ENCODE results near the gene PTCH2.
"Not testable (repeated sequence)": the region's sequence is repeated elsewhere in the genome, so short reads cannot be mapped to it uniquely, and the experiment has no call there.

PTCH2 gene

DNA sequence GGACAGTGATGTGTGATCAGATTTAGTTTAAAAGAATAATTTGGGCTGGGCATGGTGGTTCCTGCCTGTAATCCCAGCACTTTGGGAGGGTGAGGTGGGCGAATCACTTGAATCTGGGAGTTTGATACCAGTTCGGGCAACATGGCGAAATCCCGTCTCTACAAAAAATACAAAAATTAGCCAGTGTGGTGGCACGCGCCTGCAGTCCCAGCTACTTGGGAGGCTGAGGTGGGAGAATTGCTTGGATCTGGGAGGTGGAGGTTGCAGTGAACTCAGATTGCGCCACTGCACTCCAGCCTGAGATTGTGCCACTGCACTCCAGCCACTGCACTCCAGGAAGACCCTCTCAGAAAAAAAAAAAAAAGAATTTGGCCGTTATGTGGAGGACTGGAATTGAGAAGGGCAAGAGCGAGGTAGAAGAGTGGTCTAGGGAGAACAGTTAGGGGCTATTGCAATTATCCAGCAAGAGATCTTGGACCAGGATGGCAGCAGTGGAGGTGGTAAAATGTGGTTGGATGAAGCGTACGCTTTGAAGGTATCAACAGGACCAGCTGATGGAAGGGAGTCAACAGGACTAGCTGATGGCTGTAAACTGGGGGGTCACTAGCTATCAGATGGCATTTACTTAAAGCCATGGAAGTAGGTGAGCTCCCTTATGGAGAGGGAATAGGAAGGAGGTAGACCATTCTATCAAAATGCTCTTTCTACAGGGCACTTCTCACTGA lies 25.1 kb downstream of the PTCH2 start:
- DNase-seq: no peak

- no peak for DNase-seq
Measured at GRCh38 chr1:44817307-44817706, 25.7 kb downstream of the PTCH2 start.

- not testable (repeated sequence) for DNase-seq
Measured at GRCh38 chr1:44815926-44816325, 27.1 kb downstream of the PTCH2 start.

DNA sequence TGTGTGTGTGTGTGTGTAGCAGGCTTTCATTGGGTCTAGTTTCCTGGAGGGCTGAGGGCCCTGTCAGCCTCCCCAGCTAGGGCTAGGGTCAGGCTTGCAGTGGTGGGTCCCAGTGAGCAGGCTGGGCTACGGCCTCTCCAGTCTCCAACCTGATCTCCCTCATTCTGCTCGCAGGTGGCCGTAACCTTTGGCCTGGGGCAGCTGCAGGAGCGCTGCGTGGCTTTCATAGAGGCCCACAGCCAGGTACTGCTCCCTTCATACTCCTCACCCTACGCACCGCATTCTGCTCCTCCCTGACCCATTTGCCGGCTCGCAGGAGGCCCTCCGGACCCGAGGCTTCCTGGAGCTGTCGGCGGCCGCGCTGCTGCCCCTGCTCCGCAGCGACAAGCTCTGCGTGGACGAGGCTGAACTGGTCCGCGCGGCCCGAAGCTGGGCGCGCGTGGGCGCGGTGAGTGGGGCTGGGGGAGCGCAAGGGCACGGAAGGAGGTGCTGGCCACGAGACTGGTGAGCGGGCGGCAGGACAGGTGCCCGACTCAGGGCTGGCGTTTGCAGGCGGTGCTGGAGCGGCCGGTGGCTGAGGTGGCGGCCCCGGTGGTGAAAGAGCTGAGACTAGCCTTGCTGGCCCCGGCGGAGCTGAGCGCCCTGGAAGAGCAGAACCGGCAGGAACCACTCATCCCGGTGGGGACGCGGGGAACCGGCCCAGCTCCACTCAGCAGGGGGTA lies 30.1 kb downstream of the PTCH2 start:
- no peak for DNase-seq

- DNase-seq: no peak
Measured at GRCh38 chr1:44811234-44811633, 31.8 kb downstream of the PTCH2 start.

DNA sequence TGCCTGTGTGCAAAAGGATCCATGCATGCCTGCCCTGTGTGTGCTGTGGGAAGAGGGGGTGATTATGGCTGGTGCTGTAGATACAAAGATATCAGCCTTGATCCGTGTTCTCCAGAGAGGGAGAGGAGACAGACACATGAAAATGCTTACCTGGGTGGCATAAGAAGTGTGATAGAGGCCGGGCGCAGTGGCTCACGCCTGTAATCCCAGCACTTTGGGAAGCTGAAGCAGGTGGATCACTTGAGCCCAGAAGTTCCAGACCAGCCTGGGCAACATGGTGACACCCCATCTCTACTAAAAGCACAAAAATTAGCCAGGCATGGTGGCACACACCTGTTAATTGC lies 32.3 kb downstream of the PTCH2 start:
- not testable (repeated sequence) for DNase-seq

DNA sequence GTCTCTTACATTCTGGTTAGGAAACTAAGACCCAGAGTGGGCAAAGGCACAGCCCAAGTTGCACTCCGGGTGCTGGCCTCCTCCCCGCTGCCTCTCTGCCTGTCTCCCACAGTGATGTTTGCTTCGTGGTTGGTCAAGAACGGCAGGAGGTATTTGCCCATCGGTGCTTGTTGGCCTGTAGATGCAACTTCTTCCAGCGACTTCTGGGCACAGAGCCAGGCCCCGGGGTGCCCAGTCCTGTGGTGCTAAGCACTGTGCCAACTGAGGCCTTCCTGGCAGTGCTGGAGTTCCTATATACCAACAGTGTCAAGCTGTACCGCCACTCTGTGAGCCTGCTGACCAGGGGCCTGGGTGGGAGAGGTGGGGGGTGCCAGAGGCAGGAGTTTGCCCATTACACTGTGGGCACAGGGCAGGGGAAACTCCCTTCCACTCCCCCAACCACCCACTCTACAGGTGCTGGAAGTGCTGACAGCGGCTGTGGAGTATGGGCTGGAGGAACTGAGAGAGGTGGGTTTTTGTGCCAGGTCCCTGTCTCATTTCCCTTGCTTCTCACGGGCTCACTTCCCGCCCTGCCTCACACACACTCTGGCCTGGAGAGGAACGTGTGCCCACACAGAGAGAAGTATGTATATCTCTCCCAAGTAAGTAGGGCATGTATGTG lies 32.8 kb downstream of the PTCH2 start:
- peak; percentile 86 for DNase-seq

- no peak for DNase-seq
Measured at GRCh38 chr1:44808938-44809917, 33.8 kb downstream of the PTCH2 start.

- DNase-seq: peak; percentile 50
Measured at GRCh38 chr1:44808063-44808937, 34.8 kb downstream of the PTCH2 start, which contains the start of gene BTBD19. Gene BTBD19 (plus strand): TSS chr1:44808523. CDS start chr1:44808821, 298 bp downstream.

DNA sequence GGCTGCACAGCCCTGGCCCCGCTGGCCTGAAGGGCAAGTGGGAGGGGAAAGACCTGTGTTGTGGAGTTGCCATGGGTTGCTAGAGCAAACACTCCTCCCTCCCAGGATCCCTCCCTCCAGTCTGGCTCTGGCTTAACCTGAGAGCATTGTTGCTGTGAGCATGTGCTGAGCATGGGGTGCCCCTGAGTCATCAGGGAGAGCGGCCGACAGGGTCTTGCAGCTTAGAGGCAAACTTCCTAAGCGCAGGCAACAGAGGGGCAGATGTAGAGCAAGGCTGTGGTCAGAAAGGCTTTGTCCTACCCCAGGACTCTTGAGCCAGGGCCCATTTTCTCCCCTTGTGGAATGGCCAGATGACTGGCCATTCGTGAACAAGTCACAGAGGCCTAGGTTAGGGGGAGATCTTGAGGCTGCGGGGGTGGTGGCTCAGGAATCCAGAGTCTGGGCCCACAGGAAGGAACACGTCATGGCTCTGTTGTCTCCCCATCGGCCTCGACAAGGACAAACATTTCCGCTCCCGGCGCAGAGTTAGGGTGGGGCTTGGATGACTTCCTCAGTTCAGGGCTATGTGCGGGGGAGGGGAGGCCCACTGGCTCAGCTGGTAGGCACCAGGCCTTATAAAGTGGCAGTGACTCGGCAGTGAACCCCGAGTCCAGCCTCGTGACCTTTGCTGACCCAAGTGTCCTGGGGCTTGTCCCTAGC lies 35.5 kb downstream of the PTCH2 start:
- DNase-seq: no peak

GRCh38 chr1:44806704-44807363 lies 36.2 kb downstream of the PTCH2 start, which contains the start of gene DYNLT4:
Gene DYNLT4 (minus strand): TSS chr1:44807351. CDS start chr1:44806668, 683 bp downstream.
- no peak for DNase-seq

DNA sequence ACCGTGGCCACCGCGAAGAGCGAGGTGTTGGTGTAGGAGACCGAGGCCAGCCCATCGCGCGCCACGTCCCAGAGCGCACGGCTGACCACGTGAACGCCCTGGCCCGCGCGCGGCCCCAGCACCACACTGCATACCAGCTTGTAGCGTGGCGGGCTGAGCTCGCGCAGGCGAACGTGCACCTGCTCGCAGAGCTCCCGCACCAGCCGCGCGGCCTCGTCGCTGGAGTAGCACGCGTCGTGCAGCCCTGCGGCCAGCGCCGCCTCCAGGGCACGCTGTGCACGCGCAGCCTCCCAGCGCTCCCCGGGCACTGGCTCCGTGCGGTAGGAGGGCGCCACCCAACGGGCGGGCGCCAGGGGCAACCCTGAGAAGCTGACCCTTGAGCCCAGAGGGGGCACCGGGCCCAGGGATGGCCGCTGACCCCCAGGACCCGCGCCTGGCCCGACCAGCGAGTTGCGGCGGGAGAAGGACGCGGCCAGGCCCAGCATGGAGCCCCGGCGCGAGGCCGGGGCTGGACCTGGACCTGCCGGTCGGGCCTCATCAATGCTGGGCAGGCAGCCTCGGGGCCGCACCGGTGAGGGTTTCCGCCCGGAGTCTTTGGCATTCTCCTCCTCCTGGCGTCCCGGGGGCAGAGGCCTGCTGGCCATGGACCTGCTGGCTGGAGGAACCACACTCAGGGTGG lies 36.9 kb downstream of the PTCH2 start:
- DNase-seq: no peak

DNA sequence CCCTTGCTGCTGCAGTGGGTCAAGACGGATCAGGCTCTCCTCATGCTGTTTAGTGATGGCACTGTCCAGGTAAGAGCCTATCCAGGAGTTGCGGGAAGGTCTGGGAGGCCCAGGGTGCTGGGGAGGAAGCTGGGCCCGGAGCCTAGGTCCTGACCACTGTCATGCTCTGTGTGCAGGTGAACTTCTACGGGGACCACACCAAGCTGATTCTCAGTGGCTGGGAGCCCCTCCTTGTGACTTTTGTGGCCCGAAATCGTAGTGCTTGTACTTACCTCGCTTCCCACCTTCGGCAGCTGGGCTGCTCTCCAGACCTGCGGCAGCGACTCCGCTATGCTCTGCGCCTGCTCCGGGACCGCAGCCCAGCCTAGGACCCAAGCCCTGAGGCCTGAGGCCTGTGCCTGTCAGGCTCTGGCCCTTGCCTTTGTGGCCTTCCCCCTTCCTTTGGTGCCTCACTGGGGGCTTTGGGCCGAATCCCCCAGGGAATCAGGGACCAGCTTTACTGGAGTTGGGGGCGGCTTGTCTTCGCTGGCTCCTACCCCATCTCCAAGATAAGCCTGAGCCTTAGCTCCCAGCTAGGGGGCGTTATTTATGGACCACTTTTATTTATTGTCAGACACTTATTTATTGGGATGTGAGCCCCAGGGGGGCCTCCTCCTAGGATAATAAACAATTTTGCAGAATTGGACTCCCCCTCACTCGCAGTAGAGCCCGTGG lies 37.6 kb downstream of the PTCH2 start:
- no peak for DNase-seq

- DNase-seq: no peak
Measured at GRCh38 chr1:44803312-44804095, 39.5 kb downstream of the PTCH2 start.

GRCh38 chr1:44803062-44803311 lies 40.1 kb downstream of the PTCH2 start:
- DNase-seq: no peak

- DNase-seq: no peak
Measured at GRCh38 chr1:44802306-44803061, 40.6 kb downstream of the PTCH2 start.

DNA sequence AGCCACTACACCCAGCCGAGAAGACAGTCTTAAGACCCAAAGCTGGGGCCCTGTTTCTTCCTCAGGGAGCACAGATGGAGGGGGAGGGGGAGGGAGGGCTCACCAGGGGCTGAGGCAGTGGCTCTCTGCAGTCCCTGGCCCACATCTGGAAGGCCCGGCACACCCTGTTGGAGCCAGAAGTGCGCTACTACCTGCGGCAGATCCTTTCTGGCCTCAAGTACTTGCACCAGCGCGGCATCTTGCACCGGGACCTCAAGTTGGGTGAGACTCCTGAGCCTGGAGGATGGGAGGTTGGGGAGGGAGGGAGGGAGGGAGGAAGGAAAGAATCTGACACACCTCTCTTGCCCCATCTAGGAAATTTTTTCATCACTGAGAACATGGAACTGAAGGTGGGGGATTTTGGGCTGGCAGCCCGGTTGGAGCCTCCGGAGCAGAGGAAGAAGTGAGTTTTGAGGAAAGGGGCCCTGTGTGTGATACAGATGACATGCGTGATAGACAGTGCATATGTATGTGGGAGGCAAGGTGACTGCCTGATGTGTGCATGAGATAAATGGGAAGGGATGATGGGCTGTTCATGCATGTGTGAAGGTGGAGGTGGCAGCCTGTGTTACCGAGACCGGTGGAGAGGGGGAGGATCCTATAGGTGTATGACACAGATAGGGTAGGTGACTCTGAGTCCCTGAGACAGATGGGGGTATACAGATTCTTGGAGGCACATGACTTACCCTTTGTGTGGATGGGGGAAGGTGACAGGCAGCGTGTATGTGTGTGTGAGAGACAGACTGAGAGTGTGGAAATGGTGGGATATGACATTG lies 41.4 kb downstream of the PTCH2 start:
- no peak for DNase-seq

All from NCI-H446 treated with DMSO at 0.1 percent for 48 hours (cell line).